ENCODE results near the gene PSMD14. TPM values are rescaled to one million over a fixed set of nuclear protein-coding genes. Genes with fewer than 3 reads are reported as not detected.

Gene PSMD14
- total RNA-seq, 6 donors from 2014 or later = 18.9 to 56.2 (median 34.8) TPM

DNA sequence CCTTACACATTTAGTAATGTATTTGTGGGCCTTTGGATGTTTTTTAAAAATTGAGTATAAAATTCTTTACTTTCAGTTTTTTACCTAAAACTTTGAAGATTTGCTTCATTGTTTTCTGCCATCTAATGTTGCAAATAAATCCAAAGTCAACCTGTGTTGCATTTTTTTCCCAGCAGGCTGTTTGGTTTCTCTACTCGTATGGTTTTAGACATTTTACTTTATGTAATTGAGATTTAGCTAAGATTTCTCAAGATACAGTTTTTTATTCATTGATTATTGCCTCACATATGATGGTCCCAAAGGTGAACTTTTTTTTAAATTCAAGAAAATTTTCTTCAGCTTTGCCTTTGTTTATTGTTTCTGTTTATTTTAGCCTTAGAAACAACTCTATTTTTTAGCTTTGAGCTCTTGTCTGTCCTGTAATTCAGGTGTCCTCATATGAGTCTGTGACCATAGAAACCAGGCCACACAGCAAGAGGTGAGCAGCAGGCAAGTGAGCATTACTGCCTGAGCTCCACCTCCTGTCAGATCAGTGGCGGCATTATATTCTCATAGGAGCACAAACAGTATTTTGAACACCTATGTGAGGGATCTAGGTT is 54.4 kb downstream of the PSMD14 start:
- WGBS, 2 donors = 96 to 99% methylated on average over 2 of the region's 2 CpGs
- no peak for ATAC-seq (ENCODE audit: low FRiP score in 2 of 2)
- no peak overlapping the region for H3K4me3 ChIP-seq

DNA sequence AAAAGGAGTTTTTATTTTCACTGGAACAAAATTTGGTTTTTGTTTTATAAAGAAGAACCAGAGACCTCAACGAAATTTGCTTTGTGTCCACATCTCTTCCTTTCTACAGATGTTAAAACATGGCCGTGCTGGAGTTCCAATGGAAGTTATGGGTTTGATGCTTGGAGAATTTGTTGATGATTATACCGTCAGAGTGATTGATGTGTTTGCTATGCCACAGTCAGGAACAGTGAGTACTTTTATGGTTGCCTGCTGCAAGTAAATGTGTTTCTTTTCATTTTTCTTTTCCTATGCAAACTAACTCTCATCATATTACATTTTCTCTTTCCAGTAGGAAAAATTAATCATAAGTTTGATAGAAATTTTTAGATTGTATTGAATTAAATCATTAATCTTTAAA is 59.5 kb downstream of the PSMD14 start:
- no peak overlapping the region for H3K27ac ChIP-seq
- peaks cover 0 to 29% (median 0%) of the 10 kb centered on the region in 4 donors for H3K36me3 ChIP-seq
- ATAC-seq (ENCODE audit: low FRiP score in 2 of 2) (no peak), DNase-seq (no peak)
- WGBS, 2 donors = 88 to 93% methylated on average over 3 of the region's 3 CpGs
- no peaks in the 10 kb centered on the region for H3K4me1 ChIP-seq
- peaks cover 0 to 6% (median 5%) of the 10 kb centered on the region in 4 donors for H3K9me3 ChIP-seq
- TF ChIP-seq EP300 (IDR thresholded peaks at IDR 0.05) (no peak), POLR2AphosphoS5 (IDR thresholded peaks at IDR 0.05) (no peak)
- no peaks in the 10 kb centered on the region for H3K27me3 ChIP-seq
- no peak overlapping the region for H3K4me3 ChIP-seq

More for the DNA sequence above, 54.4 kb downstream of the PSMD14 start:
- Histone ChIP-seq H3K27ac (no peak overlapping the region), H3K36me3 (peaks cover 0 to 4% (median 0%) of the 10 kb centered on the region in 4 donors), H3K4me1 (no peaks in the 10 kb centered on the region), H3K27me3 (no peaks in the 10 kb centered on the region), H3K9me3 (peaks cover 4 to 17% (median 15%) of the 10 kb centered on the region in 4 donors)
- DNase-seq = no peak
- TF ChIP-seq EP300 (IDR thresholded peaks at IDR 0.05) (no peak), POLR2A (IDR thresholded peaks at IDR 0.05) (no peak), POLR2AphosphoS5 (IDR thresholded peaks at IDR 0.05) (no peak), CTCF (IDR thresholded peaks at IDR 0.05) (no peak)

- 76% methylated on average over 2 of the region's 2 CpGs for WGBS, 2 donors
- Histone ChIP-seq H3K27me3 (no peaks in the 10 kb centered on the region), H3K9me3 (no peaks in the 10 kb centered on the region), H3K27ac (no peak overlapping the region), H3K36me3 (peaks cover 0 to 29% (median 0%) of the 10 kb centered on the region in 4 donors), H3K4me3 (no peak overlapping the region), H3K4me1 (no peaks in the 10 kb centered on the region)
- ATAC-seq (ENCODE audit: low FRiP score in 2 of 2) (no peak), DNase-seq (no peak)
- TF ChIP-seq EP300 (IDR thresholded peaks at IDR 0.05) = no peak
- no peak for TF ChIP-seq POLR2AphosphoS5 (IDR thresholded peaks at IDR 0.05)
- TF ChIP-seq CTCF (IDR thresholded peaks at IDR 0.05) = no peak
- no peak for TF ChIP-seq POLR2A (IDR thresholded peaks at IDR 0.05)
These were observed 61.1 kb downstream of the PSMD14 start for GRCh38 chr2:161369311-161369710.

- Histone ChIP-seq H3K27ac (no peak overlapping the region), H3K27me3 (no peaks in the 10 kb centered on the region), H3K4me3 (no peak overlapping the region), H3K9me3 (no peaks in the 10 kb centered on the region), H3K36me3 (peaks cover 0 to 29% (median 0%) of the 10 kb centered on the region in 4 donors), H3K4me1 (no peaks in the 10 kb centered on the region)
- TF ChIP-seq EP300 (IDR thresholded peaks at IDR 0.05) (no peak), POLR2AphosphoS5 (IDR thresholded peaks at IDR 0.05) (no peak), POLR2A (IDR thresholded peaks at IDR 0.05) (no peak)
- 78 to 87% methylated on average over 3 of the region's 3 CpGs for WGBS, 2 donors
- DNase-seq (no peak), ATAC-seq (ENCODE audit: low FRiP score in 2 of 2) (no peak)
These were observed 62.8 kb downstream of the PSMD14 start for GRCh38 chr2:161370981-161371380.

DNA sequence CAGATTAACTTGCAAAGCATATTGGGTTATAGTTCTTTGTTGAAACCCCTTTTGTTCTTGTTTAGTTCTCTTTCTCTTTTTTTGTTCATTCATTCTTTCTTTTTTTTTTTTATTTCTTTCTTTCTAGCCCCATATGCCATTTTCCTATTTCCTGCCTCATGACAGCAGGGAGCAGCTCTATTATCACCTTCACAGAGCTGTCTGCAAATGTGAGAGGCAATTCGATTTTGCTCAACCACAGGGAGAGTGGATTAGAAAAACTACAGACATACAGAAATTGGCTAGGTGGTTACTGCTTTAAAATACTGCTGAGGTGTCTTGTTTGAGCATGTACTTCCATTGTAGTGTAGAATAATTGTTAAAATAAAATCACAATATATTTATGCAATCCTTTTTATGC is 63.6 kb downstream of the PSMD14 start:
- no peaks in the 10 kb centered on the region for H3K9me3 ChIP-seq
- DNase-seq (no peak), ATAC-seq (ENCODE audit: low FRiP score in 2 of 2) (no peak)
- peaks cover 0 to 29% (median 0%) of the 10 kb centered on the region in 4 donors for H3K36me3 ChIP-seq
- WGBS, 2 donors = 35 to 44% methylated on average over 1 of the region's 1 CpG
- H3K4me3 ChIP-seq = no peak overlapping the region
- no peak overlapping the region for H3K27ac ChIP-seq
- TF ChIP-seq POLR2AphosphoS5 (IDR thresholded peaks at IDR 0.05) = no peak
- TF ChIP-seq POLR2A (IDR thresholded peaks at IDR 0.05) = no peak
- TF ChIP-seq EP300 (IDR thresholded peaks at IDR 0.05) = no peak
- no peak for TF ChIP-seq CTCF (IDR thresholded peaks at IDR 0.05)
- no peaks in the 10 kb centered on the region for H3K27me3 ChIP-seq
- no peaks in the 10 kb centered on the region for H3K4me1 ChIP-seq

GRCh38 chr2:161373942-161374341 is 65.7 kb downstream of the PSMD14 start:
- ATAC-seq (ENCODE audit: low FRiP score in 2 of 2) (no peak), DNase-seq (no peak)
- peaks cover 0 to 20% (median 0%) of the 10 kb centered on the region in 4 donors for H3K36me3 ChIP-seq
- no peak overlapping the region for H3K4me3 ChIP-seq
- H3K4me1 ChIP-seq = no peaks in the 10 kb centered on the region
- H3K9me3 ChIP-seq = no peaks in the 10 kb centered on the region
- no peak overlapping the region for H3K27ac ChIP-seq
- no peaks in the 10 kb centered on the region for H3K27me3 ChIP-seq
- TF ChIP-seq EP300 (IDR thresholded peaks at IDR 0.05) = no peak
- TF ChIP-seq POLR2A (IDR thresholded peaks at IDR 0.05) = no peak
- TF ChIP-seq CTCF (IDR thresholded peaks at IDR 0.05) = no peak
- no peak for TF ChIP-seq POLR2AphosphoS5 (IDR thresholded peaks at IDR 0.05)

Data from upper lobe of left lung (tissue), 6 donors.